ENCODE measurements around the gene VPS16. TPM values are rescaled to one million over a fixed set of nuclear protein-coding genes. Genes with fewer than 3 reads are reported as not detected.

VPS16 gene
- polyA plus RNA-seq, 1 experiment, result 33.5 TPM

- Histone ChIP-seq H3K27ac (ENCODE audit: low read depth, low read length) (no peak overlapping the region), H3K27me3 (ENCODE audit: control insufficient read depth, insufficient read depth, low read length) (no peaks in the 10 kb centered on the region), H3K9me3 (ENCODE audit: control insufficient read depth, insufficient read depth, low read length) (no peaks in the 10 kb centered on the region), H3K4me3 (ENCODE audit: low read depth, low read length) (no peak overlapping the region)
- ChIA-PET CTCF (no interaction called here), POLR2A (no interaction called here)
- DNase-seq (ENCODE audit: low read depth, low spot score), result no peak
- TF ChIP-seq, protein P1, sequence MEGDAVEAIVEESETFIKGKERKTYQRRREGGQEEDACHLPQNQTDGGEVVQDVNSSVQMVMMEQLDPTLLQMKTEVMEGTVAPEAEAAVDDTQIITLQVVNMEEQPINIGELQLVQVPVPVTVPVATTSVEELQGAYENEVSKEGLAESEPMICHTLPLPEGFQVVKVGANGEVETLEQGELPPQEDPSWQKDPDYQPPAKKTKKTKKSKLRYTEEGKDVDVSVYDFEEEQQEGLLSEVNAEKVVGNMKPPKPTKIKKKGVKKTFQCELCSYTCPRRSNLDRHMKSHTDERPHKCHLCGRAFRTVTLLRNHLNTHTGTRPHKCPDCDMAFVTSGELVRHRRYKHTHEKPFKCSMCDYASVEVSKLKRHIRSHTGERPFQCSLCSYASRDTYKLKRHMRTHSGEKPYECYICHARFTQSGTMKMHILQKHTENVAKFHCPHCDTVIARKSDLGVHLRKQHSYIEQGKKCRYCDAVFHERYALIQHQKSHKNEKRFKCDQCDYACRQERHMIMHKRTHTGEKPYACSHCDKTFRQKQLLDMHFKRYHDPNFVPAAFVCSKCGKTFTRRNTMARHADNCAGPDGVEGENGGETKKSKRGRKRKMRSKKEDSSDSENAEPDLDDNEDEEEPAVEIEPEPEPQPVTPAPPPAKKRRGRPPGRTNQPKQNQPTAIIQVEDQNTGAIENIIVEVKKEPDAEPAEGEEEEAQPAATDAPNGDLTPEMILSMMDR (IDR thresholded peaks at IDR 0.05; ENCODE audit: low read depth, low read length), result no peak
Observed at GRCh38 chr20:2865630-2866029, 25.1 kb downstream of the VPS16 start.

DNA sequence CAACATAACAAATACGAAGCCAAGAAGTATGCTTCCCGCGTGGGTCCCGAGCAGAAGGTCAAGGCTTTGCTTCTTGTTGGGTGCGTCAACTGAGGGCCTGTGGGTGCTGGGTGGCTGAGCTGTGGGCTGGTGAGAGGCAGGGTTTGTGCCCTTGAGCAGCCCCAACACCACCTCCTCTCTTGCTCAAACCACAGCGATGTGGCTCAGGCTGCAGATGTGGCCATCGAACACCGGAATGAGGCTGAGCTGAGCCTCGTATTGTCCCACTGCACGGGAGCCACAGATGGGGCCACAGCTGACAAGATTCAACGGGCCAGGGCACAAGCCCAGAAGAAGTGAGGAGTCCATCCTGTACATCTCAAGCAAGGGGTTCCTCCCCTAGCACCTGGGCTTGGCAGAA is 25.7 kb downstream of the VPS16 start:
- Histone ChIP-seq H3K9me3 (ENCODE audit: control insufficient read depth, insufficient read depth, low read length) (no peaks in the 10 kb centered on the region), H3K4me3 (ENCODE audit: low read depth, low read length) (no peak overlapping the region), H3K27ac (ENCODE audit: low read depth, low read length) (no peak overlapping the region), H3K27me3 (ENCODE audit: control insufficient read depth, insufficient read depth, low read length) (no peaks in the 10 kb centered on the region)
- POLR2A ChIA-PET, result no interaction called here
- no peak for DNase-seq (ENCODE audit: low read depth, low spot score)
- CTCF ChIA-PET, result no interaction called here
- TF ChIP-seq, protein P1 (IDR thresholded peaks at IDR 0.05; ENCODE audit: low read depth, low read length), result no peak

GRCh38 chr20:2867081-2867864 is 26.7 kb downstream of the VPS16 start:
- Histone ChIP-seq H3K9me3 (ENCODE audit: control insufficient read depth, insufficient read depth, low read length) (no peaks in the 10 kb centered on the region), H3K27me3 (ENCODE audit: control insufficient read depth, insufficient read depth, low read length) (no peaks in the 10 kb centered on the region), H3K4me3 (ENCODE audit: low read depth, low read length) (no peak overlapping the region), H3K27ac (ENCODE audit: low read depth, low read length) (no peak overlapping the region)
- TF ChIP-seq, protein P1 (IDR thresholded peaks at IDR 0.05; ENCODE audit: low read depth, low read length), result no peak
- DNase-seq (ENCODE audit: low read depth, low spot score), result no peak
- ChIA-PET CTCF (no interaction called here), POLR2A (no interaction called here)

GRCh38 chr20:2869381-2869780 is 28.8 kb downstream of the VPS16 start:
- ChIA-PET CTCF (no interaction called here), POLR2A (no interaction called here)
- Histone ChIP-seq H3K4me3 (ENCODE audit: low read depth, low read length) (no peak overlapping the region), H3K27ac (ENCODE audit: low read depth, low read length) (no peak overlapping the region), H3K27me3 (ENCODE audit: control insufficient read depth, insufficient read depth, low read length) (no peaks in the 10 kb centered on the region), H3K9me3 (ENCODE audit: control insufficient read depth, insufficient read depth, low read length) (no peaks in the 10 kb centered on the region; the same call in 1 of the 2 replicates)
- TF ChIP-seq, protein P1 (IDR thresholded peaks at IDR 0.05; ENCODE audit: low read depth, low read length), result no peak
- no peak for DNase-seq (ENCODE audit: low read depth, low spot score)

- ChIA-PET CTCF (interaction anchor here (0.6 to 1.4 kb wide), 4 partner anchors 19 to 349 kb away, joined by 3 to 5 read pairs (median 4); no protein-coding TSS in a partner anchor), POLR2A (no interaction called here)
- no peak for DNase-seq (ENCODE audit: low read depth, low spot score)
- no peak overlapping the region for H3K4me3 ChIP-seq (ENCODE audit: low read depth, low read length)
- no peaks in the 10 kb centered on the region; the same call in 1 of the 2 replicates for H3K9me3 ChIP-seq (ENCODE audit: control insufficient read depth, insufficient read depth, low read length)
- H3K27me3 ChIP-seq (ENCODE audit: control insufficient read depth, insufficient read depth, low read length), result no peaks in the 10 kb centered on the region
- TF ChIP-seq, protein P1 (IDR thresholded peaks at IDR 0.05; ENCODE audit: low read depth, low read length), result no peak
- peak overlapping the region; percentile 57 for H3K27ac ChIP-seq (ENCODE audit: low read depth, low read length)
Observed at GRCh38 chr20:2871111-2871465, 30.5 kb downstream of the VPS16 start.

All from AG04450 (cell line).